MM.1S (cell line): Measurements from ENCODE around the gene ZHX3.

Experiments
- DNase-seq: peaks from one replicate; pipeline ENCODE4 v3.0.0-alpha.2; 2015
- H2AFZ ChIP-seq: fragments of 300-600 bp; sonication (generic); 2 replicates; pipeline ENCODE4 v1.6.0; 2016; ENCODE audit warnings: antibody characterized with exemption, low read length
- H3F3A ChIP-seq: fragments of 300-600 bp; sonication (generic); 2 replicates; pipeline ENCODE4 v1.6.1; 2016; ENCODE audit warnings: mild to moderate bottlenecking, antibody characterized with exemption, low read length, moderate library complexity, mixed read lengths; ENCODE audit not compliant: insufficient read depth
- H3K27ac ChIP-seq: fragments of 300-600 bp; sonication (generic); 2 replicates; pipeline ENCODE4 v1.5.1; 2016; ENCODE audit warnings: mild to moderate bottlenecking, low read length
- H3K27me3 ChIP-seq: fragments of 300-600 bp; sonication (generic); replicated peaks from 2 replicates; pipeline ENCODE4 v1.6.0; 2016; ENCODE audit warnings: low read length; ENCODE audit not compliant: insufficient read depth
- H3K36me3 ChIP-seq: fragments of 300-600 bp; sonication (generic); replicated peaks from 2 replicates; pipeline ENCODE4 v1.6.1; 2016; ENCODE audit warnings: mild to moderate bottlenecking, low read length, mixed read lengths; ENCODE audit not compliant: insufficient read depth
- H3K4me1 ChIP-seq: fragments of 300-600 bp; sonication (generic); 2 replicates; pipeline ENCODE4 v1.6.1; 2016; ENCODE audit warnings: low read length, mixed read lengths
- H3K4me2 ChIP-seq: fragments of 300-600 bp; sonication (generic); 2 replicates; pipeline ENCODE4 v1.6.0; 2016; ENCODE audit warnings: low read depth, low read length
- H3K4me3 ChIP-seq: fragments of 300-600 bp; sonication (generic); 2 replicates; pipeline ENCODE4 v1.5.1; 2016; ENCODE audit warnings: low read length, mixed read lengths
- H3K79me2 ChIP-seq: fragments of 300-600 bp; sonication (generic); 2 replicates; pipeline ENCODE4 v1.6.1; 2016; ENCODE audit warnings: mixed run types, low read length, mixed read lengths
- H3K9ac ChIP-seq: fragments of 300-600 bp; sonication (generic); 2 replicates; pipeline ENCODE4 v1.6.1; 2016; ENCODE audit warnings: low read length, mixed read lengths
- H3K9me2 ChIP-seq: fragments of 300-600 bp; sonication (generic); replicated peaks from 2 replicates; pipeline ENCODE4 v1.6.1; 2016; ENCODE audit warnings: mild to moderate bottlenecking, low read length, mixed read lengths; ENCODE audit not compliant: insufficient read depth
- H3K9me3 ChIP-seq: fragments of 300-600 bp; sonication (generic); replicated peaks from 2 replicates; pipeline ENCODE4 v1.6.1; 2016; ENCODE audit warnings: mild to moderate bottlenecking, low read length, mixed read lengths; ENCODE audit not compliant: insufficient read depth
- H4K20me1 ChIP-seq: fragments of 300-600 bp; sonication (generic); 2 replicates; pipeline ENCODE4 v1.6.1; 2016; ENCODE audit warnings: mild to moderate bottlenecking, low read length, moderate library complexity, mixed read lengths; ENCODE audit not compliant: insufficient read depth
- EZH2 ChIP-seq: fragments of 300-600 bp; sonication (generic); optimal IDR thresholded peaks from 2 replicates; pipeline ENCODE3; 2017; ENCODE audit warnings: low read depth, mild to moderate bottlenecking, antibody characterized with exemption, low read length, mixed read lengths
- EZH2phosphoT487 ChIP-seq: fragments of 300-600 bp; sonication (generic); IDR thresholded peaks from 2 replicates; pipeline ENCODE4 v1.6.1; 2018; ENCODE audit warnings: antibody characterized with exemption, low read length
- TF ChIP-seq, protein P1 (sequence below): fragments of 300-600 bp; sonication (generic); IDR thresholded peaks from 2 replicates; pipeline ENCODE4 v1.5.1; 2016; ENCODE audit warnings: antibody characterized with exemption, low read length, mixed read lengths

The ZHX3 gene

DNA sequence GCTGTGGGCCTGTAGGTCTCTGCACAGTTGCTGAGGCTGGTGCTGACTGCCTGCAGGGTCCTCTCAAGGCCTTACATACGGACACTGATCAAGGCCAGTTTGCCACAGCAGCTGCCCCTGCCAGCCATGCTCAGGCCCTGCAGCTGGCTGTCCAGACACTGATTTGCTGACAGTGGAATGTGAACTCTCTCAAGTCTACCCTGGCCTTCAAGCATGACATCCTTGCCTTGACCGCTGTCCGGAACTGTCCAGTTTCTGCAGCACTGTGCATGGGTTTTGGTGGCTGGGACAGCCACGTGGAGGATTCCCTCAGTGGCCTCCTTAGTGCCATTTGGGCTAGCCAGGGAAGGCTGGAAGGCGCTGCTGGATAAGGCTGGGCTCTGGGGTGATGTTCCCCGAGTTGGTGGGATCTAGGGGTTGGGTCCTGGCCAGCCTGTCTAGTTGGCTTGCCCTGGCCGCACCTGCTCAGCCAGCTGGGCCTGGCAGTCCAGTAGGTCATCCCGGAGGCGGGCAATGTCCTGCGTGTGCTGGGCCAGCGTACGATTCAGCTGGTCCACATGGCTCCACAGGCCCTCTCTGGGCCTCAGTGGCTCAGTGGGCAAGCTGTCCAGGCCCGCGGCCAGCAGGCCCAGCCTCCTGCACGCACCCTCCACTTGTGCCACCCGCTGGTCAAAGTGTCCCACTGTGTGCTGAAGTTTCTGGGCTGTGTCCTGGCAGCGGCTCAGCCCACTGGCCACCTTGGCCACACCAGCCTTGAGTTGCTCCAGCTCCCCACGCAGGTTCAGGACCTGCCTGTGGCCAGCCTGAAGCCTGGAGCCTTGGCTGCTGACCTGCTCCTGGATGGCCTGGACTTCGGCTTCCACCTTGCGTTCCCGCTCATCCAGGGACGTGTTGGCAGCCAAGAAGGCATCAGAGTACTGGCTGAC, 43.6 kb upstream of the ZHX3 start:
- Histone ChIP-seq H4K20me1 (no peaks in the 10 kb centered on the region), H3K9ac (no peak overlapping the region), H3K4me1 (no peaks in the 10 kb centered on the region), H3K27me3 (peaks cover 12% of the 10 kb centered on the region), H3K79me2 (no peaks in the 10 kb centered on the region), H3K9me2 (no peaks in the 10 kb centered on the region), H2AFZ (no peak overlapping the region), H3K27ac (no peak overlapping the region), H3K4me3 (no peak overlapping the region), H3K9me3 (no peaks in the 10 kb centered on the region), H3K36me3 (no peaks in the 10 kb centered on the region), H3F3A (no peaks in the 10 kb centered on the region), H3K4me2 (no peak overlapping the region)
- TF ChIP-seq EZH2phosphoT487 (no peak), EZH2 (no peak)
- TF ChIP-seq, protein P1, sequence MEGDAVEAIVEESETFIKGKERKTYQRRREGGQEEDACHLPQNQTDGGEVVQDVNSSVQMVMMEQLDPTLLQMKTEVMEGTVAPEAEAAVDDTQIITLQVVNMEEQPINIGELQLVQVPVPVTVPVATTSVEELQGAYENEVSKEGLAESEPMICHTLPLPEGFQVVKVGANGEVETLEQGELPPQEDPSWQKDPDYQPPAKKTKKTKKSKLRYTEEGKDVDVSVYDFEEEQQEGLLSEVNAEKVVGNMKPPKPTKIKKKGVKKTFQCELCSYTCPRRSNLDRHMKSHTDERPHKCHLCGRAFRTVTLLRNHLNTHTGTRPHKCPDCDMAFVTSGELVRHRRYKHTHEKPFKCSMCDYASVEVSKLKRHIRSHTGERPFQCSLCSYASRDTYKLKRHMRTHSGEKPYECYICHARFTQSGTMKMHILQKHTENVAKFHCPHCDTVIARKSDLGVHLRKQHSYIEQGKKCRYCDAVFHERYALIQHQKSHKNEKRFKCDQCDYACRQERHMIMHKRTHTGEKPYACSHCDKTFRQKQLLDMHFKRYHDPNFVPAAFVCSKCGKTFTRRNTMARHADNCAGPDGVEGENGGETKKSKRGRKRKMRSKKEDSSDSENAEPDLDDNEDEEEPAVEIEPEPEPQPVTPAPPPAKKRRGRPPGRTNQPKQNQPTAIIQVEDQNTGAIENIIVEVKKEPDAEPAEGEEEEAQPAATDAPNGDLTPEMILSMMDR: no peak
- DNase-seq: no peak

- no peaks in the 10 kb centered on the region for H3K36me3 ChIP-seq
- H3F3A ChIP-seq: no peaks in the 10 kb centered on the region
- H3K27ac ChIP-seq: no peak overlapping the region
Measured at GRCh38 chr20:41359541-41360011, 42.0 kb upstream of the ZHX3 start.

DNA sequence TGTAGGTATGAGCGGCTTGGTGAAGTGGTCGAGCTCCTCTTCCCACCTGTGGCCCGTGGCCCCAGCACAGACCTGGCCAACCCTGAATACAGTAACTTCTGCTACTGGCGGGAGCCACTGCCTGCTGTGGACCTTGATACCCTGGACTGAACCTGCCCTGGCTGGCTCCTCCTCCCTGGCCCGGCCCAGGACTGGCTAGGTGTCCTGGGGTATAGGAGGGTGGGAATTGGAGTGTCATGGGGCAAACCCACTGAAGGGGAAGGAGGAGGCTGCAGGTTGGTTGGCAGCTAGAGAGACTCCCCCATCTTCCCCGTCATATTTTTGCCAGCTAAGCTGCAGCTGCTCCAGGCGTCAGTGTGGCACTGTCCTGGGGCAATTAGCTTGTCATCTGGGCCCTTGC, 41.2 kb upstream of the ZHX3 start:
- Histone ChIP-seq H3K36me3 (no peaks in the 10 kb centered on the region), H3K9me3 (no peaks in the 10 kb centered on the region), H3K4me3 (no peak overlapping the region), H3F3A (no peaks in the 10 kb centered on the region), H2AFZ (no peak overlapping the region), H3K4me1 (no peaks in the 10 kb centered on the region), H3K27ac (no peak overlapping the region), H3K27me3 (no peaks in the 10 kb centered on the region), H3K4me2 (no peak overlapping the region), H4K20me1 (no peaks in the 10 kb centered on the region), H3K9ac (no peak overlapping the region), H3K9me2 (no peaks in the 10 kb centered on the region), H3K79me2 (no peaks in the 10 kb centered on the region)
- TF ChIP-seq, protein P1: no peak
- TF ChIP-seq EZH2: no peak
- no peak for TF ChIP-seq EZH2phosphoT487
- no peak for DNase-seq

More at GRCh38 chr20:41359541-41360011, 42.0 kb upstream of the ZHX3 start:
- H4K20me1 ChIP-seq: no peaks in the 10 kb centered on the region
- H3K79me2 ChIP-seq: no peaks in the 10 kb centered on the region
- no peaks in the 10 kb centered on the region for H3K27me3 ChIP-seq
- no peaks in the 10 kb centered on the region for H3K9me2 ChIP-seq
- TF ChIP-seq EZH2phosphoT487 (no peak), EZH2 (no peak)
- TF ChIP-seq, protein P1: no peak
- no peaks in the 10 kb centered on the region for H3K4me1 ChIP-seq
- DNase-seq: no peak
- no peaks in the 10 kb centered on the region for H3K9me3 ChIP-seq
- no peak overlapping the region for H2AFZ ChIP-seq
- no peak overlapping the region for H3K4me2 ChIP-seq
- H3K4me3 ChIP-seq: no peak overlapping the region
- H3K9ac ChIP-seq: no peak overlapping the region
